Smooth muscle cell (in vitro differentiated cells): ENCODE results near the gene PSEN1. TPM values are rescaled to one million over a fixed set of nuclear protein-coding genes. Genes with fewer than 3 reads are reported as not detected.

Experiments
- DNase-seq: peaks from one replicate; lab custom pipeline; 2025; ENCODE audit not compliant: unreplicated experiment; lab: John Stamatoyannopoulos, UW
- H2AFZ ChIP-seq: fragments of 200-600 bp; sonication (generic); 2 replicates; pipeline ENCODE4 v1.6.0; 2016; ENCODE audit warnings: antibody characterized with exemption, low read depth, mild to moderate bottlenecking
- H3F3A ChIP-seq: fragments of 200-600 bp; sonication (generic); 2 replicates; pipeline ENCODE4 v1.6.0; 2017; ENCODE audit warnings: antibody characterized with exemption, low read depth
- H3K27ac ChIP-seq: fragments of 200-600 bp; sonication (generic); 2 replicates; pipeline ENCODE4 v1.5.1; 2016; ENCODE audit warnings: low read depth, mild to moderate bottlenecking
- H3K27me3 ChIP-seq: fragments of 200-600 bp; sonication (generic); 2 replicates; pipeline ENCODE4 v1.6.1; 2016; ENCODE audit warnings: low read depth, mild to moderate bottlenecking
- H3K36me3 ChIP-seq: fragments of 200-600 bp; sonication (generic); 2 replicates; pipeline ENCODE4 v1.5.1; 2016; ENCODE audit warnings: low read depth
- H3K4me1 ChIP-seq: fragments of 200-600 bp; sonication (generic); 2 replicates; pipeline ENCODE4 v1.5.1; 2016; ENCODE audit warnings: low read depth
- H3K4me2 ChIP-seq: fragments of 200-600 bp; sonication (generic); 2 replicates; pipeline ENCODE4 v1.6.0; 2016; ENCODE audit warnings: mild to moderate bottlenecking
- H3K4me3 ChIP-seq: fragments of 200-600 bp; sonication (generic); 2 replicates; pipeline ENCODE4 v1.5.1; 2016; ENCODE audit warnings: mild to moderate bottlenecking
- H3K79me2 ChIP-seq: fragments of 200-600 bp; sonication (generic); 2 replicates; pipeline ENCODE4 v1.6.0; 2016; ENCODE audit warnings: low read depth, mild to moderate bottlenecking
- H3K9ac ChIP-seq: fragments of 200-600 bp; sonication (generic); 2 replicates; pipeline ENCODE4 v1.6.0; 2016; ENCODE audit warnings: low read depth
- H3K9me3 ChIP-seq: fragments of 200-600 bp; sonication (generic); replicated peaks from 2 replicates; pipeline ENCODE4 v1.5.1; 2016; ENCODE audit warnings: low read depth
- H4K20me1 ChIP-seq: fragments of 200-600 bp; sonication (generic); 2 replicates; pipeline ENCODE4 v1.6.0; 2016; ENCODE audit warnings: low read depth
- CTCF ChIP-seq: fragments of 200-600 bp; sonication (generic); IDR thresholded peaks from 2 replicates; pipeline ENCODE4 v1.5.1; 2017; ENCODE audit warnings: borderline replicate concordance, mild to moderate bottlenecking, antibody characterized with exemption; ENCODE audit not compliant: insufficient read depth, poor library complexity, severe bottlenecking
- WGBS: methylation state at CpG from one replicate; pipeline ENCODE4 v1.1.7; 2016; ENCODE audit warnings: low lambda C conversion rate; 5-methylcytosine and 5-hydroxymethylcytosine counted together
- polyA plus RNA-seq: library from polyadenylated mRNA; unstranded; fragments of >200 nt; fragmentation: Nextera tagmentation; extraction: Ambion mirVana; gene quantifications from 2 replicates; pipeline ENCODE4 v1.2.1, GENCODE V29; 2016
- total RNA-seq: library from RNA; depleted of rRNA; stranded (reverse); fragments of >200 nt; gene quantifications from 2 replicates; pipeline ENCODE4 v1.2.3, GENCODE V29; 2014

Gene PSEN1
- total and polyA plus RNA-seq, 2 experiments from 2014 or later, result 37.7 to 55.1 TPM

GRCh38 chr14:73249108-73249507, 112.8 kb downstream of the PSEN1 start:
- H3K4me1 ChIP-seq, result no peaks in the 10 kb centered on the region
- WGBS, result 95% methylated on average over 1 of the region's 1 CpG

GRCh38 chr14:73249564-73250316, 113.4 kb downstream of the PSEN1 start:
- Histone ChIP-seq H3K79me2 (no peaks in the 10 kb centered on the region), H3F3A (no peaks in the 10 kb centered on the region), H3K27ac (no peak overlapping the region), H3K9ac (no peak overlapping the region), H3K4me3 (no peak overlapping the region), H2AFZ (no peak overlapping the region), H3K4me2 (no peak overlapping the region), H4K20me1 (no peaks in the 10 kb centered on the region), H3K36me3 (no peaks in the 10 kb centered on the region), H3K4me1 (no peaks in the 10 kb centered on the region), H3K27me3 (no peaks in the 10 kb centered on the region), H3K9me3 (no peaks in the 10 kb centered on the region)
- no peak for TF ChIP-seq CTCF
- WGBS, result 93% methylated on average over 12 of the region's 13 CpGs
- DNase-seq, result no peak

More at GRCh38 chr14:73249108-73249507, 112.8 kb downstream of the PSEN1 start:
- TF ChIP-seq CTCF, result no peak
- Histone ChIP-seq H3K9me3 (no peaks in the 10 kb centered on the region), H3K79me2 (no peaks in the 10 kb centered on the region), H3K36me3 (no peaks in the 10 kb centered on the region), H3K4me2 (no peak overlapping the region), H4K20me1 (no peaks in the 10 kb centered on the region), H3K27me3 (no peaks in the 10 kb centered on the region), H3K27ac (no peak overlapping the region), H3F3A (no peaks in the 10 kb centered on the region), H2AFZ (no peak overlapping the region), H3K9ac (no peak overlapping the region), H3K4me3 (no peak overlapping the region)
- DNase-seq, result no peak

GRCh38 chr14:73250317-73250713, 114.0 kb downstream of the PSEN1 start:
- no peaks in the 10 kb centered on the region for H3F3A ChIP-seq
- H3K4me2 ChIP-seq, result no peak overlapping the region
- no peaks in the 10 kb centered on the region for H3K4me1 ChIP-seq
- H4K20me1 ChIP-seq, result no peaks in the 10 kb centered on the region
- H2AFZ ChIP-seq, result no peak overlapping the region
- no peaks in the 10 kb centered on the region for H3K79me2 ChIP-seq
- no peaks in the 10 kb centered on the region for H3K27me3 ChIP-seq
- no peaks in the 10 kb centered on the region for H3K36me3 ChIP-seq
- no peaks in the 10 kb centered on the region for H3K9me3 ChIP-seq
- no peak overlapping the region for H3K4me3 ChIP-seq
- no peak for TF ChIP-seq CTCF
- WGBS, result 94% methylated on average over 11 of the region's 11 CpGs
- no peak for DNase-seq
- H3K27ac ChIP-seq, result no peak overlapping the region
- no peak overlapping the region for H3K9ac ChIP-seq

- Histone ChIP-seq H3K36me3 (no peaks in the 10 kb centered on the region), H3K79me2 (no peaks in the 10 kb centered on the region), H3K4me2 (no peak overlapping the region), H3K9ac (no peak overlapping the region), H2AFZ (no peak overlapping the region), H3K9me3 (no peaks in the 10 kb centered on the region), H3F3A (no peaks in the 10 kb centered on the region), H3K27me3 (no peaks in the 10 kb centered on the region), H3K4me3 (no peak overlapping the region), H4K20me1 (no peaks in the 10 kb centered on the region), H3K27ac (no peak overlapping the region), H3K4me1 (no peaks in the 10 kb centered on the region)
- TF ChIP-seq CTCF, result no peak
- no peak for DNase-seq
- 94% methylated on average over 27 of the region's 27 CpGs for WGBS
These were observed 114.6 kb downstream of the PSEN1 start for GRCh38 chr14:73250781-73251500.
